NT2/D1 (cell line): Measurements from ENCODE around the gene TBCD.

Source experiments
- SUZ12 ChIP-seq: IDR thresholded peaks from 2 replicates; pipeline ENCODE4 v1.6.1; 2011; ENCODE audit not compliant: insufficient read length, insufficient read depth; ENCODE audit errors: extremely low read depth
- ZNF274 ChIP-seq: IDR thresholded peaks from 2 replicates; pipeline ENCODE4 v1.6.1; 2011; ENCODE audit warnings: mild to moderate bottlenecking, low read depth, low read length

GRCh38 chr17:82805254-82805653 is 53.4 kb downstream of the TBCD start:
- TF ChIP-seq ZNF274: no peak
- no peak for TF ChIP-seq SUZ12
